NCI-H128 (cell line): ENCODE measurements around the gene MAGI1.
A peak's percentile ranks its signal among the peaks of the same experiment; 100 is the strongest.
"Not testable (repeated sequence)": the region's sequence is repeated elsewhere in the genome, so short reads cannot be mapped to it uniquely, and the experiment has no call there.

Experiments used
- DNase-seq: peaks from one replicate; lab custom pipeline; 2025; ENCODE audit not compliant: unreplicated experiment; lab: John Stamatoyannopoulos, UW

MAGI1 gene

DNA sequence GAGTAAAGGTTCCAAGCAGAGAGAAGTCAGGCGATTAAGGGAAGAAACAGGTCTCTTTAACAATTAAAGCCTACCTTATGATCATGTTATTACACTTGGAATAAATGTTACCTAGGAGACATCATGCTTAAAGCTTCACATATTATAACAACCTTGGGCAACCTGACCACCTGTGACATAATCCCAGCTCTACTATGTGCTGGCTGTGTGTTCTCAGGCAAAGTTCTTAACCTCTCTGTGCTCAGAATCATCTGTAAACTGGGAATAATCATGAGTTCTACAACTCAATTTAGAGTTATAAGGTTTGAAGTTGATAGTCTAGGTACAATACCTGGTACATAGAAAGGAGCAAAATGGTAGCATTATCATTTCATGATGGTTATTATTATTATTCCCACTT lies 159.3 kb downstream of the MAGI1 start:
- no peak for DNase-seq

DNA sequence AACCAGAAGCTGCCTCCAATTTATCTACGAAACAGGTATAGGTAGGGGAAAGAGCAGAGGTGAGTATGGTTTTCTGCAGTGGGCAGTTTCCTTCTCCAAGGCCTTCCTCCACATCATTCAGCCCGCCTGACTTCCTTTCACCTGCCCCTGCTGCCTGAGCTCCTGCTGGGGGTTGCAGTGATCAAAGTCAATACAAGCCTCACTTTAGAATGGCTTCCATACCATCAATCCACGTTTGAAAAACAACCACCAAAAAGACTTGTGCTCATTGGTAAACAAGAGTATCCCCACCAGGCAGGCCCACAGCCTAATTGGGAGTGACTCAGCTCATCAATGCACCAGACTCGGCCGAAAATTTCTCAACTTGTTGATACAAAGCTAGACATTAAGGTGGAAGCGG lies 159.9 kb downstream of the MAGI1 start:
- DNase-seq: no peak

DNA sequence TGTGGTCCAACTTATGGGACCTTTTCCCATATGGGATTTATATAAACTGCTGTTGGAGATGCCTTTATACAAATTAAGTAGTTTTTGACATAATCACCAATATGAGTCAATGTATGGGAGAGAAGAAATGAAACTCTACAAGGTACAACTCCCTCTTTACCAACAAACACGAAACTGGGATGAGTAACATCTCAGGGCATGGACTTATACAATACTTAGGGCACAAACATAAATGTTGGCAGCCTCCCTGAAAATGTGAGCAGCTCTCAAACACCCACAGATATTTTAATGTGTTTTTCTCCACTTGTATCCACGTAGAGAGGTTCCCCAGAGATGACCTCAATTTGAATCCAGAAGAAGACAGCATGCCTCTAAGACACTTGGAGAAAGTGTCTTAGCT lies 161.6 kb downstream of the MAGI1 start:
- DNase-seq: no peak

DNA sequence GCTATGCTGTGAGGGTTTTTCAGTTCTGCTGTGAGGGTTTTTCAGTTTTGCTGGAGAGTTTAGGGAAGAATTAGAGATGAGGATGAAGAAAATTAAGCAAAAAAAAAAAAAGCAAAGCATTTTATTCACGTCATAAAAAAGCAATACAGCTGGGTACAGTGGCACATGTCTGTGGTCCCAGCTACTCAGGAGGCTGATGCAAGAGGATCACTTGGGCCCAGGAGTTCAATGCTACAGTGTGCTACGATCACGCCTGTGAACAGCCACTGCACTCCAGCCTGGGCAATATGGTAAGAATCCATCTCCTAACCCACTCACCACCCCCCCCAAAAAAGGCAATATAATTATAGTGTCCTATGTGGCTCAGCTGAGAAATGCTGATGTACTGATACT lies 162.7 kb downstream of the MAGI1 start:
- no peak for DNase-seq

DNA sequence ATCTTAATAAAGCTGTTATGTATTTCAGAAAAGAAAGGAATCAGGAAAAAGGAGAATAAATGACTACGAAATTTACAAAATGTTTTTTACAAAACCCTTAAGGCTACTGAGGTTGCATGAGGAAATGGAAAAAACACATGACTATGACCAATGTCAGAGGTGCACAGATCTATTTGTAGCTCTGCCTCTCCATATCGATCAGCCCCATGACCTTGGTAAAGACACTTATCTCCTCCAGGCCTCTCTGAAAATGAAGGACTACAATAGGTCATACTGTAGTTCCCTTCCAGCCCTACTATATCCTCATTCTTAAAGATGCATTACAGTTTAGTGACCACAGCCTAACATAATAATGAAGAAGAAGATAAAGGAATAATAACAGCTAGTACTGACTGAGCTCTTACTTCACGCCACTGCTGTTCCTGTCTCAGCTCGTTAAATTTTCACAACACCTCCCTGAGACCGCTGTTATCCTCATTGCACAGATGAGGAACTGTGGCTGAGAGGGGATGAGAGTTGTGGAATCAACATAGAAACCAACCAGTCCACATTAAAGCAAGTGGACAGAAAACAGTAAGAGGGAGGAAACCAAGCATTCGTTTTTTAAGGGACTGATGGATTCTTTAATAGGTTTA lies 163.2 kb downstream of the MAGI1 start:
- DNase-seq: no peak

DNA sequence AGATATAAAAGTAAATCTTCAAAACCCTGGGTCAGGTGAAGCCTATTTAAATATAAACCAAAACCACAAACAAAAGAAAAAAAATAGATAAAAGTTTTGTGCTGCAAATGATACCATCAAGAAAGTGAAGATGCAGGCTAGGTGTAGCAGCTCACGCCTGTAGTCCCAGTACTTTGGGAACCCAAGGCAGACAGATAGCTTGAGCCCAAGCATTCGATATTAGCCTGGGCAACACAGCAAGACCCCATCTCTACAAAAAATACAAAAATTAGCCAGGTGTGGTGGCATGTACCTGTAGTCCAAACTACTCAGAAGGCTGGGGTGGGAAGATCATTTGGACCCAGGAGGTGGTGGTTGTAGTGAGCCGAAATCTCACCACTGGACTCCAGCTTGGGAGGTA lies 164.8 kb downstream of the MAGI1 start:
- no peak for DNase-seq

DNA sequence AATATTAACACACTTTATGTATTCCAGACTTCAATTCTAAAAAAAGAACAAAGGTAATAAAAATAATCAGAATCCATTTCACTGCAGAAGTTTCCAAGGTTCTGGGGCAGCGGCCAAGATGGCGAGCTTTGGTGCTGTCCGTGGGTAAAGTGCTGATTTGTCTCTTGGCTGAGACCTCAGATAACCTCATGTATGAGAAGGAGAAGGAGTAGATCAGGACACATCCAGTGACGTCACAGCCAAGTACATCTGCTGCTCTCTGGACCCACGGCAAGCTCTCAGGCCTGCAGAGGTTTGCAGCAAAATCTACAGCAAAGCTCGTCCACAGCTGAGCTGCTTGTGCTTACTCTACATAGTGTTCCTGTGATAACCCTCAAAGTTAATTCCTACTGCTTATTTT lies 165.7 kb downstream of the MAGI1 start:
- DNase-seq: no peak

DNA sequence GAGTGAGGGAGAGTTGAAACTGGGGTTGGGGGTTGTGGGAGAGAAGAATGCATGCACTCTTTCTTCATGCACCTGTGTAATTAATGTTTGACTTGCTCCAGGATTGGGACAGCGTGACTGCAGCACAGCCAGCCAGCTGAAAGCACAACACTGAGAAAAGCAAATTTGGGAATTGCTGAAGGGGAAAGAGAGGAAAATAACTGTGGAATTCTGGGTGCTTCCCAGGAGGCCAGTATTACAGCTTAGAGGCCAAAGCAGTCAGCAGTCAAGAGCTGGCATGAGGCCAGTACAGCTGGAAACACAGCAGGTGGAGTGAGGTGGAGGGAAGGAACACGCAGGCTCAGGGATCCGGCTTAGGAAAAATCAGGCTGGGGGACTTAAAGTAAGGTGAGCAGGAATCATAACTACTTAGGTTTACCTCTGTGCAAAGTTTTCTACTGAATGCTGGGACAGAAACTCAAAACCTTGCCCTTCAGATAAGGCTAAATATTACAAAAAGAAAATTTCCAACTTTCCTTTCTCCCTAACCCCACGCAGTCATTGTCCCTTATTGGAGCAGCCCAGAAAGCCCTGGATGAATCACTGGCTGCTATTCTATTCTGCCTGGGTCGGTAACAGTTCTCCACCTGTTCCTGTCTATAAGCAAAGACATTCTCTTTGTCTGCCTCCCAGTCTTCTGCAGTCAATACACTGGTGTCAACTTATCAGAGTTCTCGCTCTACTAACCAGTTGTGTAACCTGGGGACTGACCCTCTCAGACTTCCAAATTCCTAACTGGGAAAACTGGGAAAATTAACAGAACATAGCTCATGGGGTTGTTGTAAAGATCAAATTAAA lies 167.2 kb downstream of the MAGI1 start:
- peak; percentile 6 for DNase-seq

DNA sequence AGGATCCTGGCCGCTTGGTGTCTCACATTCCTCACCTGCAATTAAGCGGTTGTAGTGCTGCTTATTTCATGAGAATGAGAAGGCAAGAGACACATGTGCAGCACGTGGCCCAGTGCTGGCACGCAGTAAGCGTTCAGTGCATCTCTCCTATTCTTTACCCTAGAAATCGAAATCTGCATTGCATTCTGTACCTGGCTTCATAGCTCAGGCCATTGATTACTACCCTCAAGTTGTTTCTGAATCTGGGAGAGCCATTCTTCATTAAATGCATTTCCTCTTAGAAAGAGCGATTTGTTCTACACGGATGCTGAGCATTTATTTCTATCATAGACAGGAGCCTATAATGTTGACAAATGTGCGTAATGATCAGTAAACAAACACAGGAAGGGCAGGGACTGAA lies 168.9 kb downstream of the MAGI1 start:
- no peak for DNase-seq

DNA sequence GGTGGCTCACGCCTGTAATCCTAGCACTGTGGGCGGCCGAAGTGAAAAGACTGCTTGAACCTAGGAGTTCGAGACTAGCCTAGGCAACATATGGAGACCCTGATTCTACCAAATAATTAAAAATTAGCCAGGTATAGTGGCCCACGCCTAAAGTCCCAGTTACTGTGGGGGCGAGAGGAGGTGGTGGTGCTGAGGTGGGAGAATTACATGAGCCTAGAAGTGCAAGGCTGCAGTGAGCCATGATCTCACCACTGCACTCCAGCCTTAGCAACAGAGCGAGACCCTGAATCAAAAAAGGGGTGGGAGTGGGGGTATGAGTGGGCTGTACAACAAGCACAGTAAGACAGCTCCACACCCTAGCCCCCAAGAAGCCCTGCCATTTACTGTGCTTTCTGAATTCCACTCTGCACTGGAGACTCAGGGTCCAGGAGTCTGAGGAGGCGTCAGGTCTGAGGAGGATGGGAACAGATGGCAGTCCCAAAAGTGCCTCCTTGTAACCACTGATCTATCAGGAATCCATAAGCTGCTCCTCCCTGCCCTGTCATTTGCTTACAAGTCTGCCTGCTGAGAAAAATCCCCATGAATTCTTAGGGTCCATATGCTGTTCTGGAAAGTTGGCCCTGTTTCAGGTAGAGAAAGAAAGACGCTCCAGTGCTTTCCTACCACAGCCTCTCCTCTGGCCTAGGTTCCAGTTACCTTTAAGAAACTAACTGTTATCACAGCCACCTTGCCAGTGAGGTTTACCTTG lies 171.1 kb downstream of the MAGI1 start:
- DNase-seq: no peak

DNA sequence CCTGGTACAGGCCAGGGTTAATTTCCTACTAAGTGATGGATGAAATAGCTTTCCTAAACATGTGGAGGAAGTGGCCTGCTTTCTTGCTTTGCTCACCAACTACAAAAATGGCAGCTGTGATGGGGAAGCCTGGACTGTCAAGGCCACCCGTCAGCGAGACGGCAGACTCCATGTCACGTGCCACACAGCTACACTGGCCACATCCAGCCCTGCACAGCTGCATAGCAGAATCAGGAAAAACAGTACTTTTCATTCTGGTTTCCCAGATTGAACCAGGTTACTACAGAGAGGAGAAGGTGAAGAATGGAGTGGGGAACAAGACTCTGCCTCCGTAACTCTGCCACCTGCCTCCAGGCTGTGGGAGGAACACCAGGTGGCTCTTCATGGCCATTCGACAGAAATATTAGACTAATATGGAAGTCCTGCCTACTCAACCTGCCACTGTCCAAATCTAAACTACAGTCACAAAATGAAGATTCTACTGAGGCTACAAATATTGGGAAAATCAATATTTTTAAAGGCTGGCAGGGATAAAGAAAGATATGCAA lies 174.3 kb downstream of the MAGI1 start:
- DNase-seq: no peak

DNA sequence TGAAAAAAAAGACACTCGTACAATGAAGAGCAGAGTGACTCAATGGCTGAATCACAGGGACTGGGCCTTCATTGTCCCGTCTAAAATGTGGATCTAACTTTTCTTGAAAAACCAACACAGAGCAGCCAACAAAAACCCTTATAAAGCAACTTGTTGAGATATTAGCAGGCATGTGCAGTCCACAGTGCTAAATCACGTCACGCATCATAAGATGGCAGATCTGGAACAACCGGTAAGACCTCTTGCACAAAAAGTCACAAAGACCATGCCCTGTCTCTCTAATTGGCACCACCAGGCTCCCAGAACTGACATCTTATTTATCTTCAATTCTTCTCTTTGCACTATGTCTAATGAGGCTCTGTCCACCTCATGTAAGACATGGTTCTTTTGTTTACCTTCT lies 177.0 kb downstream of the MAGI1 start:
- DNase-seq: no peak

DNA sequence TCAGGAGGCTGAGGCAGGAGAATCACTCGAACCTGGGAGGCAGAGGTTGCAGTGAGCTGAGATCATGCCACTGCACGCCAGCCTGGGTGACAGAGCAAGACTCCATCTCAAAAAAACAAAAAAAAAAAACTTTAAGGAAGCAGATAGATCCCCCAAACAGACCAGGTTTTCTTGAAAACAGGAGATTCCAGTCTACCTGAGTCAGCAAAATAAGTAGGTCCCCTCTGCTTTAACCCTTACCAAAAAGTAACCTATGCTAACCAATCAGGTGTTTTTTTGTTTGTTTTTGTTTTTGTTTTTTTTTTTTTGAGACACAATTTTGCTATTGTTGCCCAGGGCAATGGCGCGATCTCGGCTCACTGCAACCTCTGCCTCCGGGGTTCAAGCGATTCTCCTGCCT lies 179.1 kb downstream of the MAGI1 start:
- not testable (repeated sequence) for DNase-seq

DNA sequence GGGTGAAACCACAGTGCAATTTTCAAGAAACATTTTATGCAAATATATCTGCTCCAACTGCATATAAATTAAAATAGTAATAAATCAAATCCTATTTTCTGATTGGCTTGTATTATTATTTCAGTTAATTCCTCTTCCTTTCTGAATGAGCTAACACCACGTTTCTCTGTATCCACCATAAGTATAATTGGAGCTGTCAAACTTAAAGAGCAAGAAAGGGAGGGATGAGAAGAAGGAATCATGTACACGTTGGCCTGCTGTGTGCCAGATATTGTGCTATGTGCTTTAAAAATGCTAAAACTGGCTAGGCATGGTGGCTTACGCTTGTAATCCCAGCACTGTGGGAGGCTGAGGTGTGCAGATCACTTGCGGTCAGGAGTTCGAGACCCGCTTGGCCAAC lies 180.0 kb downstream of the MAGI1 start:
- DNase-seq: no peak

DNA sequence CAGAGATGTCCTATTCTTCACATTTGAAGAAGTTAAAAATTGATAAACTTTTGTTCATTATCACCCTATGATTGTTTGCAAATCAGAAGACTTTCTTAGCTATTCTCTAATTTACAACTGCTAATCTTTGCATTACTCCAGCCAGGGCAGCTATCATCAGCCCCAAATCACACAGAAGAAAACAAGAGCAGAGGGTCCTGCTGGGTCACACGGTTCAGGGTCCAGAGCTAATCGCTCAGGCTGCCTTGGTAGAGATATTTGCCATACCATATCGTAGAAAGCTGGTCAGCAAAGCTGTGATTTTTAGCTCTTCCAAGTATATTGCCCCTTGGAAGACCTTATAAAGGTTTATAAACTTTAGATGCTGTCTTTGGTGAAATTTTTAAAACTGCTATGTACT lies 181.4 kb downstream of the MAGI1 start:
- DNase-seq: no peak

DNA sequence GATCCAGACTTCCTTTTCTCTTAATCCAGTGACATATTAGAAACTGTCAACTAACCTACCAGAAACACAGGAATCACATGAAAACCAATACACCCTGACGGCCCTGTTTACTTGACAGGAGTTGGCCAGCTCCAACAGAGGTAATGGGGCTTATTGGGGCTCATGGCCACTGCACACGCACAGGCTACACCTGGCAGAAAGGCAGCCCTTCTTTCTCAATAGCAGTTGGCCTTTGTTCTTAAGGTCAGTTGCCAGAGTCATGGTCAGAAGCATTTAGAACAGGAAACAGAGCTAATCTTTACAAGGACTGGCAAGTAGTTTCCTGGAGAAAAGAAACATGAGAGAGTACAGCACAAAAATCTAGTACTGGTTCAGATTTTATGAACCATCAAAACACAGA lies 181.8 kb downstream of the MAGI1 start:
- no peak for DNase-seq

DNA sequence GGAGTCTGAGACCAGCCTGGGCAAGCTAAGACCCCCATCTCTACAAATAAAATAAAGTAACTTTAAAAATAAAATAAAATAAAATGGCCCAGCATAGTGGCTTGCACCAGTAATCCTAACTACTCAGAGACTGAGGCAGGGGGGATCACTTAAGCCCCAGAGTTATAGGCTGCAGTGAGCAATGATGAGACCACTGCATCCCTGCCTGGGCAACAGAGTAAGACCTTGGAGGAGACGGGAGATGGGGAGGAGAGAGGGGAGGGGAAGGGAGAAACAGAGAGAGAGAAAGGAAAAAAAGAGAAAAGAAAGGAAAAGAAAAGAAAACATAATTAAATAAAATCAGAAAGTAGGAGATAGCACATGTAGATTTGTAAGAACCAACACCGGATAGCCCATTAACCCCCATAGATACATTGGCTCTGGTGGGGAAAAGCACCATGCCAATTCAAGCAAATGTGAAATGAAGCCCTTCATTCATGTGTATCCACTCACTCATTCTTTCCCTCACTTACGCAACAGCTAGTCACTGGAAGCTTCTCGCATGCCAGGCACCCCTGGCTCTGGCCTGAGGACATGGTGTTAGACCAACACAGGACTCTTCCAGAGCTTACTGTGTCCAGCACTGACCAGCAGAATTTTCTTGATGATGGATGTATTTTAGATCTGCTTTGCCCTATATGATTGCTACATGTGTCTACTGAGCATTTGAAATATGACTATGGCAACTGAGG lies 183.2 kb downstream of the MAGI1 start:
- DNase-seq: no peak

DNA sequence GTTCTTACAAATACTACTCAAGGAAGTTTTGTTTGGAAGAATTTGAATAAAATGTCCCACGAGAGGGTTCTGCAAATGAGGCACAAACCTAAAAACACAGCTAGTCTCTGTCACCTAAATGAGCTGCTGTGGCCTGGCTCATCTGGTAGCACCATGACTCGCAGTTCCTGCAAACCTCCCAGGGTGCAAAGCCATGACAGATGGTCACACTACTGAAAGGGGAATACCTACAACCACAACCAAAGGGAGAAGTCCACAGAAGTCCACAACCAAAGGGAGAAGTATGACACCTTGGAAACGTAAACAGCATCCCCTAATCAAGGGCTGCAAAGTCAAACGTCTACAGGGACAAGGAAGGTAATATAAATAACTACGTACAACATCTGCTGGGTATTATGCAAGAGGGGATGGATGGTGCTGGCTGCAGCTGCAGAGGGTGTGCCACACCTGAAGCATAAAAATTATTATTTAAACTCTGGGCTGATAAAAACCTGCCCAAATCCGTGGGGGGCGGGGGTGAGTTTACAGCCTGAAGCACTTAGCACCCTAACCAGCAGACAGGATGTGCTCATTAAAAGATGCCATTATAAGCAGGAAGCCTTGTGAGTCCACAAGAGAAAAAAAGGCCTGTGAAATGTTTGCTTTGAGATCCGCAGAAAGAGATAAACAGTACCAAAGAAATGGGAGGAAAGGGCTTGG lies 184.0 kb downstream of the MAGI1 start:
- no peak for DNase-seq

DNA sequence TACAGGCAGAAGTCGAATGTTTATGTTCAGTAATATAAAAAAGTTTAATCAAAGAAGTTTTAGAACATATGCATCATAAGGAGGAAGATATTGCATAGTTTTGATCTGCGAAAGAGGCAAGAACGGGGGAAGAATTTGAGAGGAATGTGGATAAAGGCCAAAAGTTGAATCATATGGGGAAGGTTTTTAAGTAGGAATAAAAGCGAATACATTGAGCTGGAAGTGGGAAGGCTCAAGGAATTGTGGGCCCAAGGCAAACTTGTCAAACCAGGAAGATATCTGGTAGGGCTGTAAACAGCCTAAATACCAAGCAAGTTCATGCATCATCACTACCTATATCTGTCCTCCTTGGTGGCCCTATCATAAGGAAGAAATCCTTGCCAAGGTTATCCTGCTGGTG lies 186.9 kb downstream of the MAGI1 start:
- no peak for DNase-seq

DNA sequence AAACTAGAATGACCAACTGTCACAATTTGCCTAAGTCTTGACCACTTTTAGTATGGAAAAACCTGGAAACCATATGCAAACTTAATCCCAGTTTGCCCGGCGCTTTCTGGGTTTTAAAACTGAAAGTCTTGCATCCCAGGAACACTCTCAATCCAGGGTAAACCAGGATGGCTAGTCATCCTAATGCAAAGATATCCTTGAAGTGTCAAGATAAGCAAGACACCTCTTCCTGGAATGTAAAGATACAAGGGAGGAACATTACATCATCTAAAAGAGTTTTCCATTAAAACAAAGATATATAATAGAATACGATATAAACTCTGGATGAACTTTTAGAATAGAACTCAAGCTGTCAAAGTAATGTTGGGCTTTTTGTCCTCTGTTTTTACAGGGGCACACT lies 188.5 kb downstream of the MAGI1 start:
- no peak for DNase-seq

DNA sequence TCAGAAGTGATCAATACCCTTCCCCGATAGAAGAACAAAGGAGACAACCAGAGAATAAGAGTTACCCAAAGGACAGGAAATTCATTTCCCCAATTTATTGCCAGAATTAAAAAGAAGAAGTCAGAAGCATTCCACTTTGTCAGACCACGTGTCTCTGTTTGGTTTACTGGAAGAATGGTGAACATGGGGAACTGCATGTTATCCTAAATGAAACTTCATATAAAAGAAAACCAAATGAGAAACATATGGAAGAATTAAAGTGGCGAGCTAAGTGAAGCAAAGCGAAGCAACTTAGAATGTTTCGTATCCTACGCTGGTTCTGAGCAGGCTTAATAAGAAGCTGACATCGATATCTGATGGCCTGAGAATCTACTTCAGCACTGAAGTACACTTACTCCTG lies 190.7 kb downstream of the MAGI1 start:
- no peak for DNase-seq
